Osteoblast (primary cell): Measurements from ENCODE around the gene MYOM1. TPM values are rescaled to one million over a fixed set of nuclear protein-coding genes. Genes with fewer than 3 reads are reported as not detected.

Experiments
- DNase-seq: peaks from one replicate; pipeline ENCODE4 v3.0.0; 2011; ENCODE audit warnings: low spot score, mixed read lengths; ENCODE audit not compliant: insufficient read length; ENCODE audit errors: missing footprints
- H2AFZ ChIP-seq: 2 replicates; pipeline ENCODE4 v1.6.0; 2011; ENCODE audit warnings: mild to moderate bottlenecking, low read length
- H3K27ac ChIP-seq: 2 replicates; pipeline ENCODE4 v1.5.1; 2011; ENCODE audit warnings: mild to moderate bottlenecking, low read depth, low read length, moderate library complexity
- H3K27me3 ChIP-seq: 2 replicates; pipeline ENCODE4 v1.6.0; 2012; ENCODE audit warnings: mild to moderate bottlenecking, control low read depth, inconsistent platforms, low read length, moderate library complexity; ENCODE audit not compliant: insufficient read depth
- H3K36me3 ChIP-seq: 2 replicates; pipeline ENCODE4 v1.5.1; 2011; ENCODE audit warnings: mild to moderate bottlenecking, low read length, control low read depth, moderate library complexity; ENCODE audit not compliant: insufficient read depth
- H3K4me1 ChIP-seq: 2 replicates; pipeline ENCODE4 v1.5.1; 2011; ENCODE audit warnings: mild to moderate bottlenecking, low read length, control low read depth, moderate library complexity; ENCODE audit not compliant: insufficient read depth
- H3K4me2 ChIP-seq: 2 replicates; pipeline ENCODE4 v1.6.0; 2011; ENCODE audit warnings: mild to moderate bottlenecking, low read length; ENCODE audit not compliant: insufficient read depth
- H3K4me3 ChIP-seq: fragments of 200-600 bp; sonication (generic); 3 replicates; pipeline ENCODE4 v1.5.1; 2012; ENCODE audit warnings: mild to moderate bottlenecking, low read length, inconsistent platforms; ENCODE audit not compliant: insufficient read depth
- H3K79me2 ChIP-seq: 2 replicates; pipeline ENCODE4 v1.6.0; 2012; ENCODE audit warnings: mild to moderate bottlenecking, low read length, control low read depth, inconsistent platforms; ENCODE audit not compliant: insufficient read depth
- H3K9me3 ChIP-seq: 2 replicates; pipeline ENCODE4 v1.5.1; 2011; ENCODE audit warnings: low read depth, low read length, control low read depth
- H4K20me1 ChIP-seq: 2 replicates; pipeline ENCODE4 v1.6.0; 2012; ENCODE audit warnings: mild to moderate bottlenecking, low read length, control low read depth; ENCODE audit not compliant: insufficient read depth
- CTCF ChIP-seq: IDR thresholded peaks from 2 replicates; pipeline ENCODE4 v1.5.1; 2011; ENCODE audit warnings: mild to moderate bottlenecking, low read depth, low read length, moderate library complexity; ENCODE audit errors: extremely low read depth
- total RNA-seq: library from RNA; depleted of rRNA; stranded (reverse); fragments of >200 nt; gene quantifications from 2 replicates; pipeline ENCODE4 v1.2.3, GENCODE V29; 2012

The MYOM1 gene
- total RNA-seq, 1 donor: 1.8 TPM

- no peaks in the 10 kb centered on the region for H3K9me3 ChIP-seq
- no peaks in the 10 kb centered on the region for H3K79me2 ChIP-seq
- H3K27me3 ChIP-seq: no peaks in the 10 kb centered on the region
- no peaks in the 10 kb centered on the region for H3K4me1 ChIP-seq
- no peak overlapping the region for H3K27ac ChIP-seq
- no peak overlapping the region for H2AFZ ChIP-seq
- no peak overlapping the region for H3K4me3 ChIP-seq
- no peak for TF ChIP-seq CTCF
- H3K4me2 ChIP-seq: no peak overlapping the region
- H4K20me1 ChIP-seq: no peaks in the 10 kb centered on the region
- no peaks in the 10 kb centered on the region for H3K36me3 ChIP-seq
- no peak for DNase-seq
These were observed 101.4 kb downstream of the MYOM1 start for GRCh38 chr18:3118195-3119010.

DNA sequence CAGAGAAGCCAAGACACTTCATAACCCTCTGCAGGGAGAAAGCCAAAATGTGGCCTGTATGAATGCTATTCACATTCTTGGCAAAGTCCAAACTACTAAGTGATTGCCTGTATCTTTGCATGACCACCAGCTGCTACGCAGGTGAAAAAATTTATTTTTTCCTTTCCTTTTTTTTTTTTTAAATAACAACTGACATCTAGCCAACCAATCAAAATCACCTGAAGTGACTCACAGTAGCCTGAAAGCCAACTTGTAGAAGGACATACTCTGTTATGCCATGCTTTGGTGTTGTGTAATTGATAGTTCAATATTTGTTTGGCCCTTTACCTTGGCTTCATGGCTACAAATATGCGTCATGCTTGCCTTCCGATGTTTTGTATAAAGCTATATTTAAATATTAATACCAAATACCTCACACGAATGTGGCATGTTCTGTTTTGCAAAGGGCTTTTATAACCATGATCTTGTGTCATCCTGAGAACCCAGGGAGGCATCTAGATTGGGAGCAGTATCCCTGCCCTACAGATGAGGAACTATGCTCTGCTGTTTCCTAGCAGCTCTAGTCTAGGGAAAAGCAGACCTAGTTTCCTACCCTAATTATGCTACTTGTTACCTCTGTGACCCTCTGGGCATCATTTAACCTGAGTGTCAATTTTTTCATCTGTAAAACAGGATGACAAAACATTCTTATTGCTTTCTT, 102.1 kb downstream of the MYOM1 start:
- Histone ChIP-seq H3K36me3 (no peaks in the 10 kb centered on the region), H4K20me1 (no peaks in the 10 kb centered on the region), H3K9me3 (no peaks in the 10 kb centered on the region), H3K4me2 (no peak overlapping the region), H3K4me3 (no peak overlapping the region), H2AFZ (no peak overlapping the region), H3K27ac (no peak overlapping the region), H3K27me3 (no peaks in the 10 kb centered on the region), H3K79me2 (no peaks in the 10 kb centered on the region), H3K4me1 (no peaks in the 10 kb centered on the region)
- no peak for TF ChIP-seq CTCF
- DNase-seq: no peak

DNA sequence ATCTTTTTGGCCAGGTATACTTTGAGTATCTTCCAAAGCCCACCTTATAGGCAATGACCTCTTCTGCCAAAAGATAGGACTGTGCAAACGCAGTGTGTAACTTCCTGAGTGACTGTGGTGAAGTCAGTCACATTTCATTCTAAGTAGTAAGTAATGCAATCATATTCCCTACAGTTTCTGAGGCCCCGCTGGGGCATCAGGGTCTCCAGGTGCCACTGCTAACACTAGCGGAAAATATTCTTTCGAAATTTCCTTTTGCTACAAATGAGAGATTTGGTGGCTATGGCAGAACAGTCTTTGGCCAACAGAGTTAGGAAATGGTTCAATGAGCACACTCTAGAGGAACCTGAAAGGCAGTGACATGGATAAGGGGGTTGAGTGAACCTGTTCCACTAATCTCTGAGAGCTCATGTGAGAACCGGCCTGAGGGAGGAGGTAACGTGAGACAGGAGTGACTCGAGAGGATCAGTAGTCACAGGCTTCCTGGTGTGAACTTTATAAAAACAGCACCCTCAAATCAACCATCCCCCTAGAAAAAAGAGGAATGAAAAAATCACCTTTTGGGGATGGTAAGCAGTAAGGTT, 104.2 kb downstream of the MYOM1 start:
- H3K27me3 ChIP-seq: no peaks in the 10 kb centered on the region
- no peaks in the 10 kb centered on the region for H3K36me3 ChIP-seq
- no peaks in the 10 kb centered on the region for H3K9me3 ChIP-seq
- no peak overlapping the region for H3K4me2 ChIP-seq
- H3K27ac ChIP-seq: no peak overlapping the region
- H4K20me1 ChIP-seq: no peaks in the 10 kb centered on the region
- H3K4me1 ChIP-seq: no peaks in the 10 kb centered on the region
- no peak for DNase-seq
- no peak overlapping the region for H2AFZ ChIP-seq
- no peak for TF ChIP-seq CTCF
- no peaks in the 10 kb centered on the region for H3K79me2 ChIP-seq
- H3K4me3 ChIP-seq: no peak overlapping the region

GRCh38 chr18:3114451-3114850, 105.3 kb downstream of the MYOM1 start:
- no peak overlapping the region for H2AFZ ChIP-seq
- no peaks in the 10 kb centered on the region for H4K20me1 ChIP-seq
- no peaks in the 10 kb centered on the region for H3K27me3 ChIP-seq
- H3K4me2 ChIP-seq: no peak overlapping the region
- TF ChIP-seq CTCF: no peak
- no peak overlapping the region for H3K4me3 ChIP-seq
- DNase-seq: no peak
- no peaks in the 10 kb centered on the region for H3K36me3 ChIP-seq
- H3K79me2 ChIP-seq: no peaks in the 10 kb centered on the region
- H3K27ac ChIP-seq: no peak overlapping the region
- H3K9me3 ChIP-seq: no peaks in the 10 kb centered on the region
- H3K4me1 ChIP-seq: no peaks in the 10 kb centered on the region
